GM23338 (cell line): ENCODE data around the gene MLC1.

Experiments used
- CREB1 ChIP-seq: fragments of 250-450 bp; sonication (Bioruptor Pico); IDR thresholded peaks from 2 replicates; pipeline ENCODE4 v1.5.0; 2020; ENCODE audit warnings: low read depth, mild to moderate bottlenecking, moderate library complexity
- EZH2 ChIP-seq: fragments of 200-600 bp; sonication (generic); IDR thresholded peaks from one replicate; pipeline ENCODE4 v1.8.0; 2017; ENCODE audit warnings: antibody characterized with exemption, mild to moderate bottlenecking, low read depth; ENCODE audit not compliant: unreplicated experiment
- EZH2phosphoT487 ChIP-seq: fragments of 200-600 bp; sonication (generic); IDR thresholded peaks from one replicate; pipeline ENCODE4 v1.8.1; 2018; ENCODE audit warnings: antibody characterized with exemption; ENCODE audit not compliant: unreplicated experiment
- JUNB ChIP-seq: IDR thresholded peaks from one replicate; pipeline ENCODE4 v1.6.1; 2016; ENCODE audit warnings: antibody characterized with exemption; ENCODE audit not compliant: unreplicated experiment
- NANOG ChIP-seq: IDR thresholded peaks from 2 replicates; pipeline ENCODE4 v1.6.1; 2016; ENCODE audit warnings: antibody characterized with exemption, borderline replicate concordance
- POLR2AphosphoS5 ChIP-seq: IDR thresholded peaks from 2 replicates; pipeline ENCODE4 v1.6.1; 2016; ENCODE audit warnings: antibody characterized with exemption, low read depth
- ZNF114 ChIP-seq: fragments of 250-450 bp; sonication (Bioruptor Pico); IDR thresholded peaks from 2 replicates; pipeline ENCODE4 v1.5.0; 2020; ENCODE audit warnings: mild to moderate bottlenecking, moderate library complexity
- TF ChIP-seq, protein P1 (sequence below): IDR thresholded peaks from one replicate; pipeline ENCODE4 v1.6.1; 2018; ENCODE audit warnings: antibody characterized with exemption; ENCODE audit not compliant: unreplicated experiment
- TF ChIP-seq, protein P2 (sequence below), 2 experiments: fragments of 200-600 bp in 1 of 2; sonication (generic) in 1 of 2; conservative IDR thresholded peaks; 2 replicates each; pipeline versions ENCODE4 v1.5.1 to v1.6.1; 2016 to 2017; ENCODE audit warnings: antibody characterized with exemption in 2 of 2, low read depth in 2 of 2, mild to moderate bottlenecking in 2 of 2, moderate library complexity in 1 of 2
- TF ChIP-seq, protein P3 (sequence below): IDR thresholded peaks from 2 replicates; pipeline ENCODE4 v1.6.1; 2016; ENCODE audit warnings: antibody characterized with exemption

DNA sequence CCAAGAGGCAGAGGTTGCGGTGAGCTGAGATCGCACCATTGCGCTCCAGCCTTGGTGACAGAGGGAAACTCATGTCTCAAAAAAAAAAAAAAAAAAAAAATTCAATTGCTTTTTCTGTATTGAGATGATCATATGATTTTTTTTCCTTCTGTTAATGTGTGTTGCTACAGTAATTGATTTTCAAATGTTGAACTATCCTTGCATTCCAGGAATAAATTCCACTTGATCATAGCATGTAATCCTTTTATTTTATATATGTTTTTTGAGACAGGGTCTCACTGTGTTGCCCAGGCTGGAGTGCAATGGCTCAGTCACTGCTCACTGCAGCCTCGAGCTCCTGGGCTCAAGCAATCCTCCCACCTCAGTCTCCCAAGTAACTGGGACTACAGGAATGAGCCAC, 37.9 kb upstream of the MLC1 start:
- TF ChIP-seq, protein P1, sequence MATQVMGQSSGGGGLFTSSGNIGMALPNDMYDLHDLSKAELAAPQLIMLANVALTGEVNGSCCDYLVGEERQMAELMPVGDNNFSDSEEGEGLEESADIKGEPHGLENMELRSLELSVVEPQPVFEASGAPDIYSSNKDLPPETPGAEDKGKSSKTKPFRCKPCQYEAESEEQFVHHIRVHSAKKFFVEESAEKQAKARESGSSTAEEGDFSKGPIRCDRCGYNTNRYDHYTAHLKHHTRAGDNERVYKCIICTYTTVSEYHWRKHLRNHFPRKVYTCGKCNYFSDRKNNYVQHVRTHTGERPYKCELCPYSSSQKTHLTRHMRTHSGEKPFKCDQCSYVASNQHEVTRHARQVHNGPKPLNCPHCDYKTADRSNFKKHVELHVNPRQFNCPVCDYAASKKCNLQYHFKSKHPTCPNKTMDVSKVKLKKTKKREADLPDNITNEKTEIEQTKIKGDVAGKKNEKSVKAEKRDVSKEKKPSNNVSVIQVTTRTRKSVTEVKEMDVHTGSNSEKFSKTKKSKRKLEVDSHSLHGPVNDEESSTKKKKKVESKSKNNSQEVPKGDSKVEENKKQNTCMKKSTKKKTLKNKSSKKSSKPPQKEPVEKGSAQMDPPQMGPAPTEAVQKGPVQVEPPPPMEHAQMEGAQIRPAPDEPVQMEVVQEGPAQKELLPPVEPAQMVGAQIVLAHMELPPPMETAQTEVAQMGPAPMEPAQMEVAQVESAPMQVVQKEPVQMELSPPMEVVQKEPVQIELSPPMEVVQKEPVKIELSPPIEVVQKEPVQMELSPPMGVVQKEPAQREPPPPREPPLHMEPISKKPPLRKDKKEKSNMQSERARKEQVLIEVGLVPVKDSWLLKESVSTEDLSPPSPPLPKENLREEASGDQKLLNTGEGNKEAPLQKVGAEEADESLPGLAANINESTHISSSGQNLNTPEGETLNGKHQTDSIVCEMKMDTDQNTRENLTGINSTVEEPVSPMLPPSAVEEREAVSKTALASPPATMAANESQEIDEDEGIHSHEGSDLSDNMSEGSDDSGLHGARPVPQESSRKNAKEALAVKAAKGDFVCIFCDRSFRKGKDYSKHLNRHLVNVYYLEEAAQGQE, result no peak
- no peak for TF ChIP-seq EZH2
- TF ChIP-seq, protein P2, sequence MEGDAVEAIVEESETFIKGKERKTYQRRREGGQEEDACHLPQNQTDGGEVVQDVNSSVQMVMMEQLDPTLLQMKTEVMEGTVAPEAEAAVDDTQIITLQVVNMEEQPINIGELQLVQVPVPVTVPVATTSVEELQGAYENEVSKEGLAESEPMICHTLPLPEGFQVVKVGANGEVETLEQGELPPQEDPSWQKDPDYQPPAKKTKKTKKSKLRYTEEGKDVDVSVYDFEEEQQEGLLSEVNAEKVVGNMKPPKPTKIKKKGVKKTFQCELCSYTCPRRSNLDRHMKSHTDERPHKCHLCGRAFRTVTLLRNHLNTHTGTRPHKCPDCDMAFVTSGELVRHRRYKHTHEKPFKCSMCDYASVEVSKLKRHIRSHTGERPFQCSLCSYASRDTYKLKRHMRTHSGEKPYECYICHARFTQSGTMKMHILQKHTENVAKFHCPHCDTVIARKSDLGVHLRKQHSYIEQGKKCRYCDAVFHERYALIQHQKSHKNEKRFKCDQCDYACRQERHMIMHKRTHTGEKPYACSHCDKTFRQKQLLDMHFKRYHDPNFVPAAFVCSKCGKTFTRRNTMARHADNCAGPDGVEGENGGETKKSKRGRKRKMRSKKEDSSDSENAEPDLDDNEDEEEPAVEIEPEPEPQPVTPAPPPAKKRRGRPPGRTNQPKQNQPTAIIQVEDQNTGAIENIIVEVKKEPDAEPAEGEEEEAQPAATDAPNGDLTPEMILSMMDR (conservative IDR thresholded peaks at IDR 0.05; ENCODE audit: low read depth in 2 of 2), result no peak
- no peak for TF ChIP-seq EZH2phosphoT487
- TF ChIP-seq, protein P3, sequence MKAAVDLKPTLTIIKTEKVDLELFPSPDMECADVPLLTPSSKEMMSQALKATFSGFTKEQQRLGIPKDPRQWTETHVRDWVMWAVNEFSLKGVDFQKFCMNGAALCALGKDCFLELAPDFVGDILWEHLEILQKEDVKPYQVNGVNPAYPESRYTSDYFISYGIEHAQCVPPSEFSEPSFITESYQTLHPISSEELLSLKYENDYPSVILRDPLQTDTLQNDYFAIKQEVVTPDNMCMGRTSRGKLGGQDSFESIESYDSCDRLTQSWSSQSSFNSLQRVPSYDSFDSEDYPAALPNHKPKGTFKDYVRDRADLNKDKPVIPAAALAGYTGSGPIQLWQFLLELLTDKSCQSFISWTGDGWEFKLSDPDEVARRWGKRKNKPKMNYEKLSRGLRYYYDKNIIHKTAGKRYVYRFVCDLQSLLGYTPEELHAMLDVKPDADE, result no peak
- TF ChIP-seq CREB1 (CRISPR knock-in tag), result no peak
- TF ChIP-seq NANOG, result no peak
- TF ChIP-seq POLR2AphosphoS5, result no peak
- no peak for TF ChIP-seq JUNB
- TF ChIP-seq ZNF114 (CRISPR knock-in tag), result no peak
